Measurements from ENCODE around the gene CPE. TPM values are rescaled to one million over a fixed set of nuclear protein-coding genes. Genes with fewer than 3 reads are reported as not detected.

Gene CPE
- total RNA-seq, 1 experiment from 2014 or later: 32.6 TPM

DNA sequence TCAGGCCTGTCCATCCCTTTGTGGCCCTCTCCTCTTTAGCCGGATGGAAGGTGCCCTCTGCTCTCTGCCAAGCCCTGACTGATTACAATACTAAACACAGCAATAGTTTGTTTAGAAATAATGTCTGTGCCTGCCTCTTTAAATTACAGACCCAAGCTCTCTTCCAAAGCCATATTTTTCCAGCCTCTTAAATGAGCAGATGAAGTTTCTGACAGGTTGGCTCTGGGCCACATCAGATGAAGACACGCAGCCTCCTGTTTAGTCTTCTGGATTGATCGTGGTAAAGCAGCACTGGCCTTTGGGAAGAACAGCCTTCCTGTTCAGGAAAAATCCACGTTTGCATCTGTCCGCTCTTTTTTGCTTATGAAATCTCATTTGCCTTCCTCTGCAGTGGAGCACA lies 133.6 kb downstream of the CPE start:
- DNase-seq: no peak
- Histone ChIP-seq H3K36me3 (replicated peaks; ENCODE audit: control insufficient read depth, insufficient read depth, low read length) (no peaks in the 10 kb centered on the region), H3K27me3 (ENCODE audit: control insufficient read depth, insufficient read depth, low read length) (no peaks in the 10 kb centered on the region), H3K4me3 (ENCODE audit: insufficient read depth, low read depth, low read length) (no peak overlapping the region)

DNA sequence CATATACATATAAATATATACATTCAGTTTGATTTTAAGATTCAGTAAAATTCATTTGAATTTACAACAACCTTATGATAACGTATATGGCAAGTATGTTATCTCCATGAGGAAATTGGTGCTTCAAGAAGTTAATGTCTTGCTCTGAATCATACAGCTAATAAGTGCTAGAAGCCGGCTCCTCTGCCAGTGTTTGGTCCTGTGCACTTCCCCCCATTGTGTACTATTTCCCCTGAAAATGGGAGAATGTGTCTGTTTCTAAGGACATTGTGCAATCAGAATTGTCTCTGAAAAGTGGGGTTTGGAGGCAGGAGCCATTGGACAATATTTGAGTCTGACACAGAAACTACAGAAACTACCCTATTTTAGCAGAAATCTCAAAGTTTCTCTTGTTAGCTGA lies 135.9 kb downstream of the CPE start:
- Histone ChIP-seq H3K27me3 (ENCODE audit: control insufficient read depth, insufficient read depth, low read length) (no peaks in the 10 kb centered on the region), H3K36me3 (replicated peaks; ENCODE audit: control insufficient read depth, insufficient read depth, low read length) (no peaks in the 10 kb centered on the region), H3K4me3 (ENCODE audit: insufficient read depth, low read depth, low read length) (no peak overlapping the region)
- DNase-seq: no peak

DNA sequence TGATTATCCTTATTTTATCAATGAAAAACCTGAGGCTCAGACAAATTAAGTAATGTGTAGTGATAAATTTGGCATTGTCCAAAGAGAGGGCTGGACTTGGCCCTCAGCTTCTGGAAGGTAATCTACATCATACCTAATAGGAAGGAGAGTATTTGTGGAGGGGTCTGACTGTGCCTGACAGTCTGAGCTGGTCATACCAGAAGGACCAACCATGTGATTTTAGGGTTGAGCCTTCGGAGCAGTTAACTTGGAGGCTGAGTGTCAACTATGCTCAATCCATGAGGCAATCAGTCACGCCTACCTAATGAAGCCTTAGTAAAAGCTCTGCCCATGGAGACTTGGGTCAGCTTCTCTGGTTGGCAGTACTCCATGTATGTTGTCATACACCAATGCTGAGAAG lies 136.4 kb downstream of the CPE start:
- Histone ChIP-seq H3K4me3 (ENCODE audit: insufficient read depth, low read depth, low read length) (no peak overlapping the region), H3K36me3 (replicated peaks; ENCODE audit: control insufficient read depth, insufficient read depth, low read length) (no peaks in the 10 kb centered on the region), H3K27me3 (ENCODE audit: control insufficient read depth, insufficient read depth, low read length) (no peaks in the 10 kb centered on the region)
- DNase-seq: no peak

DNA sequence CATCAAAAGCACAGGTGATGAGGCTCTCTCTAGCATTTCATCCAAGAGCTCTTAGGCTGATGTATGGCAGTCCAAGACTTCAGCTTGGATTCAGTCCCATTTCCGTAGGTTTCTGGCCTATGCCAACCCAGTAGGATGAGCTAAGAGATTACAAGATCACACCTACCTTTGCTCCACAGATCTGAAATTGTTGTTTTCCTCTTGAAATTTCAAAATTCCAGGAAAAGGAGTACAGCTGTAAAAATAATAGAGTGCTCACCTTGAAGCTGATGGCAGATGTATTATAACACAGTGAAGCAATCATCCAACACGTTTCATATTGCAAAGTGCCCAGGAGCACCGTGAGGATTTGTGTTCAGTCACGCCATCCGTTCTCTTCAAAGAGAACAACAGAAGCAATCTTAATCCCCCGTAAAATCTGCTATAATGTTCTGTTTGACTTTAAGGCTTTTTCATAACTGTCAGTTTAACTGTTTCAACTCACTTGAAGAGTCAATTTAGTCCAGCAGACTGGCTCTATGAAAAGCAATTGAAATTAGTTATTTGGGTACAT lies 137.5 kb downstream of the CPE start:
- DNase-seq: no peak
- Histone ChIP-seq H3K27me3 (ENCODE audit: control insufficient read depth, insufficient read depth, low read length) (no peaks in the 10 kb centered on the region), H3K4me3 (ENCODE audit: insufficient read depth, low read depth, low read length) (no peak overlapping the region), H3K36me3 (replicated peaks; ENCODE audit: control insufficient read depth, insufficient read depth, low read length) (no peaks in the 10 kb centered on the region)

DNA sequence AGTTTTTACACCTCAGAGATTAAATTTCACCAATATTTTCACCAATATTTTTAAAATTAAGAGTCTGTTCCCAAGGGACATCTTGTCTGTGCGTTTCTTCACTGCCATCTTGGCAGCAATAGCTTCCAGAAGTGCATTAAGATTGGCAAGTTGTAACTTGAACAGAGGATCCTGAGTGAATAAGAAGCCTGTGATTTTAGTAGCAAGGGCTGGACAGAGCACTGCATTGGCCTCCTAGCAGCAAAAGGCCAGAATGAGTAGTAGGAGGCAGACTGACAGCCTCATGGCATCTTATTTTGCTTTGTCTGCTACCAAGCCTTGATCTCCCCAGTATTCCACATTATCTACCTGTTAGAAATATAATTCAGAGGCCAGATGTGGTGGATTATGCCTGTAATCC lies 138.4 kb downstream of the CPE start:
- Histone ChIP-seq H3K27me3 (ENCODE audit: control insufficient read depth, insufficient read depth, low read length) (no peaks in the 10 kb centered on the region), H3K36me3 (replicated peaks; ENCODE audit: control insufficient read depth, insufficient read depth, low read length) (no peaks in the 10 kb centered on the region), H3K4me3 (ENCODE audit: insufficient read depth, low read depth, low read length) (no peak overlapping the region)
- DNase-seq: no peak

DNA sequence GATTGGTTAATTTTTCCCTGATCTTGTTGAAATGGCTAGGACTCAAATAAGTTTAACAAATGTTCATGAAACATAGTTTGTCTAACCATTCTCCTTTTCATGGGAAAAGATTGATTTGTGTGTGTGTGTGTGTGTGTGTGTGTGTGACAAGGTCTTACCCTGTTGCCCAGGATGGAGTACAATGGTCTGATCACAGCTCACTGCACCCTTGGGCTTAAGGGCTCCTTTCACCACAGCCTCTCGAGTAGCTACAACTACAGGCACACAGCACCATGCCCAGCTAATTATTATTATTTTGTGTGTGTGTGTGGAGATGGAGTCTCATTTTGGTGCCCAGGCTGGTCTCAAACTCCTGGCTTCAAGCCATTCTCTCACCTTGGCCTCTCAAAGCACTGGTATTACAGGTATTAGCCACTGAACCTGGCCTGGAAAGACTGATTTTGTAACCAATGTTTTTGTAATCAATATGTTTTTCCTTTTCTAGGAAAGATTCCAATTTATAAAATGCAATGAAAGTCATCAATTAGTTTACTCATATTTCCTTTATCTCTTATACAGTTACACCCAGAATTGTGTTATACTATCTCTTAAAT lies 139.3 kb downstream of the CPE start:
- Histone ChIP-seq H3K36me3 (replicated peaks; ENCODE audit: control insufficient read depth, insufficient read depth, low read length) (no peaks in the 10 kb centered on the region), H3K27me3 (ENCODE audit: control insufficient read depth, insufficient read depth, low read length) (no peaks in the 10 kb centered on the region), H3K4me3 (ENCODE audit: insufficient read depth, low read depth, low read length) (no peak overlapping the region)
- DNase-seq: no peak

DNA sequence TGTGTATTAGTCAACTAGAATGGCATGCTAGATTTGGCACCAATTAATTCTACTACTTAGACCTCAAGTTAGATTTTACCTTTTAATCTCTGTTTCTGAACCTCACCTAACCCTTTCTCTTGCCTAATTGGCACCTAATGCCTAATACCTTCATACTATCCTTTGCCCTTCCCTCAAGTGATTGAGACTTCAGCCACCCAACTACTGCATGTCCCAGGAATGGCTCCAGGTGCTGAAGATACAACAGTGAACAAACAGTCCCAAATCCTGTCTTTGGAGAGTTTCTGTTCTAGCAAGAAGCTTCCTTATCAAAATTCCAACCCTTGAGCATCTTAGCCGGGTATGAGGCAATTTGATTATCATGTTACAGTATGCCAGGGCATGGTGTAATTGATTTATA lies 139.9 kb downstream of the CPE start:
- no peaks in the 10 kb centered on the region for H3K36me3 ChIP-seq (replicated peaks; ENCODE audit: control insufficient read depth, insufficient read depth, low read length)
- DNase-seq: no peak
- H3K4me3 ChIP-seq (ENCODE audit: insufficient read depth, low read depth, low read length): no peak overlapping the region
- H3K27me3 ChIP-seq (ENCODE audit: control insufficient read depth, insufficient read depth, low read length): no peaks in the 10 kb centered on the region

DNA sequence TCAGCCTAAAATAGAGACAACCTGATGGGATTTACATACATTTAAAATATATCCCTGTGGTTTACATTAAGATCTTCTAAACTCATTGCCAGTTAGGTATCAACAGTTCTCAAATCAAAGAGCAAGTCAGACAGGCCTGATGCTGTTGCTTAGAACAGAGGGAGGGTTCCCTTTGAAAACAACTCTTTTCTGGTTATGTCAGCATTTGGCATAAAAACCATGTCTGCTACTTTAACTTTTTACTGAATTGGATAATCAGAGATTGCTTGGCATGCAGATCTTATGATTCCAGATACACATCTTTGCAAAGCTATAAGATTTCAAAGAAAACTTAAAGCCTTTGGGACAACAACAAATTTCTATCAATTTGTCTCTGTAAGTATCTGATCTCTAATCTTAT lies 140.8 kb downstream of the CPE start:
- no peaks in the 10 kb centered on the region for H3K27me3 ChIP-seq (ENCODE audit: control insufficient read depth, insufficient read depth, low read length)
- no peaks in the 10 kb centered on the region for H3K36me3 ChIP-seq (replicated peaks; ENCODE audit: control insufficient read depth, insufficient read depth, low read length)
- no peak for DNase-seq
- no peak overlapping the region for H3K4me3 ChIP-seq (ENCODE audit: insufficient read depth, low read depth, low read length)

DNA sequence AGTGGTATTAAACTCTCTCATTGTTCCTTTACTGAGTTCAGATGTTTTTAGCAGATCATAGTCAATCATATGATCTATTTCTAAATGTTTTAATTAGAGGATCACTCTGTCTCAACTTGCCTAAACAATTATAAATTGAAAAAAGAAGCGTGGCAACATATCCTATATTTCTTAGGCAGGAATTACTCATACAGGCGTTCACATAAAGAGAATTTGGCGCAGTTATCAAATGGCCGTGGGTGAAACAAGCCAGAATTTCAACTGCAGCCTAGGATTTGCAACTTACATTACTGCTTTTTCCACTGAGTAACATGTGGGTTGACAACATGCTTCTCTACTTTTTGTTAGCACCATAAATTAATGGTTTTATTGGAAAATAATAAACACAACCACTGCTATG lies 141.3 kb downstream of the CPE start:
- no peak for DNase-seq
- Histone ChIP-seq H3K36me3 (replicated peaks; ENCODE audit: control insufficient read depth, insufficient read depth, low read length) (no peaks in the 10 kb centered on the region), H3K4me3 (ENCODE audit: insufficient read depth, low read depth, low read length) (no peak overlapping the region), H3K27me3 (ENCODE audit: control insufficient read depth, insufficient read depth, low read length) (no peaks in the 10 kb centered on the region)

DNA sequence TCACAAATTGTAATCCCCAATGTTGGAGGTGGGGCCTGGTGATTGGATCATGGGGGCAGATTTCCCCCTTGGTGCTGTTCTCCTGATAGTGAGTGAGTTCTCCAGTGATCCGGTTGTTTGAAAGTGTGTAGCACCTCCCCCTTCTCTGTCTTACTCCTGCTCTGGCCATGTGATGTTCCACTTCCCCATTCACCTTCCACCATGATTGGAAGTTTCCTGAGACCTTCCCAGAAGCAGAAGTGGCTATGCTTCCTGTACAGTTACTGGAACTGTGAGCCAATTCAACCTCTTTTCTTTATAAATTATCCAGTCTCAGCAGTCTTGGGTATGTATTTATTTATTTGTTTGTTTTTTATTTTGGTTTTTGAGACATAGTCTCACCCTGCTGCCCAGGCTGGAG lies 143.2 kb downstream of the CPE start:
- no peaks in the 10 kb centered on the region for H3K36me3 ChIP-seq (replicated peaks; ENCODE audit: control insufficient read depth, insufficient read depth, low read length)
- H3K4me3 ChIP-seq (ENCODE audit: insufficient read depth, low read depth, low read length): no peak overlapping the region
- no peaks in the 10 kb centered on the region for H3K27me3 ChIP-seq (ENCODE audit: control insufficient read depth, insufficient read depth, low read length)
- no peak for DNase-seq

DNA sequence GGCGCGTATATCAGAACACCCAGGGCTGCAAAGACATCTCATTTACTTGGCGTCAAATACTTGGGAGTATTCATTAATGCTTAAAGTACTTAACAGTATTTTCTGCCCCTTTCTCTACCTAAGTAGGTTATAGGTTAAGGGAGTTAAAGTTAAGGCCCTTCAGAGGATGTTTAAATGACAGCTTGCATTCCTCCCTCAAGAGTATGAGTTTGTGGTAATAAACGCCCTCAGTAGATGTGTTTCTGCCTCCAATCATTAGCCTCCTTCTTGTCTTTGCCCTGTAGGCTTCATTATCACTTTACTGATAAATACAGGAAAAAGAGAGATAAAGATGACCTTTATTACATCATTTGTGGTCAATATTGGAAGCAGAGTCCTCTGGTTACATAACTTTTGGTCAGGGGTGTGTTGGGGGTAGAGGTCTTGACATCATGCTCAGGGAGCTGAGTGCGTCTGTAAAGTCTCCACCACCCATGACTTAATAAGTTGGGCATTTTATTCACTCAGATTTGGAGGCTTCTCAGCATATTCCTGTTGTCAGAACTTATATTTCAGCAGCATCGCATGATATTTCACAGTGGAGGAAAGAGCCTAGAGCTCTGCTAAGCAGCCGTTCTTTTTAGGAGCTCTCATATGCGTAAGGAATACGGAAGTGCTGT lies 145.9 kb downstream of the CPE start:
- no peak overlapping the region for H3K4me3 ChIP-seq (ENCODE audit: insufficient read depth, low read depth, low read length)
- H3K27me3 ChIP-seq (ENCODE audit: control insufficient read depth, insufficient read depth, low read length): no peaks in the 10 kb centered on the region
- DNase-seq: no peak
- H3K36me3 ChIP-seq (replicated peaks; ENCODE audit: control insufficient read depth, insufficient read depth, low read length): no peaks in the 10 kb centered on the region

DNA sequence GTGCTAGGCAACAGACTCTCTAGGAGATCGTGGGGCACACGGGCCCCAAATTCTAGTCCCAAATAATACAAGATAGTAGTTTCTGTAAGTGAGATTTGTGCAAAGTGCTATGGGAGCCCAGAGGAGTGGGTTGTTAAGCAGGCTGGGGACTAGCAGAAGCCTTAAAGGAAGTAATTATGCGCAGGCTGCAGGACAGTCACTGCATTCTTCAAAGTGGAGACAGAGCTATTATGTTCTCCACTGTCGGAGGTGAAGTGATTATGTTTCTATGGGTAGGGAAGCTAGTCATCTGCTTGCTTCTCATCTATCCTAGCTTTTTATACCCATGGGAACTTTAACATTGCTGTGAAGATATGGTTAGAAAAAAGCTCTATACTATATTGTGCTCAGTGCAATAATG lies 154.2 kb downstream of the CPE start:
- no peaks in the 10 kb centered on the region for H3K36me3 ChIP-seq (replicated peaks; ENCODE audit: control insufficient read depth, insufficient read depth, low read length)
- H3K4me3 ChIP-seq (ENCODE audit: insufficient read depth, low read depth, low read length): no peak overlapping the region
- DNase-seq: no peak
- H3K27me3 ChIP-seq (ENCODE audit: control insufficient read depth, insufficient read depth, low read length): no peaks in the 10 kb centered on the region

DNA sequence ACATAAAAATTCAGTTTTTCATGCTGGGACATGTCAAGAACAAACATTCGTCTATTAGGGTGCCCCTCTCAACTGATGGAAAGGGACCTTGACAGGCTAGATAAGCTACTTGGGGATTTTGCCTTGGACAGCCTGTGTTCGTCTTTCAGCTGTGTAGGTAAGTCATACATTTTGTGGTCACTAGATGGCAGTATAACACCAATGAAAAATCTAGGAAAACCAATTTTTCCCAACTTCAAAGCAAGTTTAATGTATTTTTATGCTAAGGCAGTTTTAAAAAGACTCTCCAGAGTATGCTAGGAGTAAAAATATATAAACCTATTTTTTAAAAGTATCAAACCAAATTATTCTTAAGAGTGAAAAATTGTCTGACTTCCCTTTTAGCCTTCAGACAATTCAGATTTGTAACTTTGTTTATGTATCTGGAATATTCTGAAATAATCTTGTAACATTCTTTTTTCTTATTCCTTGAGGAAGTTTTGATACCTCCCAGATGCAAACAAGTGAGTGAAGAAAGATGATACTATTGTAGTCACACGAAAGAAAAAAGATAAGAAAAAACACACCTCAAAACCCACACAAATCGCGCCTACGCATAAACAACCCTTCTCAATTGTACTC lies 158.3 kb downstream of the CPE start:
- Histone ChIP-seq H3K36me3 (replicated peaks; ENCODE audit: control insufficient read depth, insufficient read depth, low read length) (no peaks in the 10 kb centered on the region), H3K27me3 (ENCODE audit: control insufficient read depth, insufficient read depth, low read length) (no peaks in the 10 kb centered on the region), H3K4me3 (ENCODE audit: insufficient read depth, low read depth, low read length) (no peak overlapping the region)
- peak; percentile 9 for DNase-seq

DNA sequence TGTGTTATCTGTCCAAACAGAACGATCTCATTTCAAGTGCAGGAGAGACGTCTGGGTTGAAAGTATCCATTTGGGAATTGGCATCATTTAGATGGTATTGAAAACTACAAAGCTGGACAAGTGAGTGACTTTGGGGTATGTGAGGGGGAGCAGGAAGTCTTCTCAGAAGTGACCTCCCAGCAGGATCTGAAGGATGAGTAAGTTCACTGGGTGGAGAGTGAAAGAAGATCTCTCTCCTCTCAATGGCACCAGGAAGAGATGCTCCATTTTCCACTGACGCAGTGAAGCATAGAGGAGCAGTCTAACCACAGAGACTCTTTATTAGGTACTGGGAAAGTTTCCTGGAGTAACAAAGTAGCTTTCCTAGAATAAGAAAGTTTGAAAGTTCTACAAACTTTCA lies 161.0 kb downstream of the CPE start:
- H3K27me3 ChIP-seq (ENCODE audit: control insufficient read depth, insufficient read depth, low read length): no peaks in the 10 kb centered on the region
- no peak overlapping the region for H3K4me3 ChIP-seq (ENCODE audit: insufficient read depth, low read depth, low read length)
- no peaks in the 10 kb centered on the region for H3K36me3 ChIP-seq (replicated peaks; ENCODE audit: control insufficient read depth, insufficient read depth, low read length)
- no peak for DNase-seq

DNA sequence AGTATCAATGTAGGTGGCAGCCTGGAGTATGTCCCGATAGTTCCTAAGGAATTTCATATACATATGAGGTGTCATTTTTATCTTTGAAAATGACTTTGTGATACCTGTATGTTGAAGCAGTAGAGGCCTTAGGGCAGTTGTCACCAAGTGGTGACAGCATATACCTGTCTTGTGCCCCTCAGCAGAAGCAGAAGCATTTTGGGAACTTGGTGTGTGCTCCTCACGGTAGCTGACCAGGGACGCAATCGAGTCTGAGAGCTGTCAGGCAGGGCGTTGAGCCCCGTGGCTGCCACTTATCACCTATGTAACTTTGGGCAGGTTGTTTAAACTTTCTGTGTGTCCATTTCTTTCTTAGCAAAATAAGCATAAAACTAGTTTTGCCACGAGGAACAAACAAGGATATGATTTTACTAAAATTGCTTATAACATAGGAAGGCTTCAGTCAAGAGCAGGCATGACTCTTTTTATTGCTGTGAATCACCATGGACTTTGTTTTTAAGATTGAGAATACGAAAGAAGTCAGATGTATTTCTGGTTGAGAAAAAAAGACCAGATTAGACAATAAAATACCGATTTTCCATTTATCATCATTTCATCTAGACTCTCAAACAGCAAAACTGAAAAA lies 161.5 kb downstream of the CPE start:
- DNase-seq: no peak
- H3K4me3 ChIP-seq (ENCODE audit: insufficient read depth, low read depth, low read length): no peak overlapping the region
- no peaks in the 10 kb centered on the region for H3K27me3 ChIP-seq (ENCODE audit: control insufficient read depth, insufficient read depth, low read length)
- no peaks in the 10 kb centered on the region for H3K36me3 ChIP-seq (replicated peaks; ENCODE audit: control insufficient read depth, insufficient read depth, low read length)

Measured in H7 (cell line).